Measurements from ENCODE around the gene ELOVL6. TPM values are rescaled to one million over a fixed set of nuclear protein-coding genes. Genes with fewer than 3 reads are reported as not detected.
"Not testable (repeated sequence)": the region's sequence is repeated elsewhere in the genome, so short reads cannot be mapped to it uniquely, and the experiment has no call there.

The ELOVL6 gene
- total and polyA plus RNA-seq, 9 donors: 0.36 to 10.4 (median 3.6) TPM

GRCh38 chr4:110160618-110161017 is 37.8 kb downstream of the ELOVL6 start:
- Histone ChIP-seq H3K27ac (no peak overlapping the region), H3K4me1 (ENCODE audit: insufficient read depth) (no peaks in the 10 kb centered on the region), H3K9me3 (no peaks in the 10 kb centered on the region), H3K27me3 (no peaks in the 10 kb centered on the region), H3K36me3 (no peaks in the 10 kb centered on the region), H3K4me3 (no peak overlapping the region)
- TF ChIP-seq, protein P1, sequence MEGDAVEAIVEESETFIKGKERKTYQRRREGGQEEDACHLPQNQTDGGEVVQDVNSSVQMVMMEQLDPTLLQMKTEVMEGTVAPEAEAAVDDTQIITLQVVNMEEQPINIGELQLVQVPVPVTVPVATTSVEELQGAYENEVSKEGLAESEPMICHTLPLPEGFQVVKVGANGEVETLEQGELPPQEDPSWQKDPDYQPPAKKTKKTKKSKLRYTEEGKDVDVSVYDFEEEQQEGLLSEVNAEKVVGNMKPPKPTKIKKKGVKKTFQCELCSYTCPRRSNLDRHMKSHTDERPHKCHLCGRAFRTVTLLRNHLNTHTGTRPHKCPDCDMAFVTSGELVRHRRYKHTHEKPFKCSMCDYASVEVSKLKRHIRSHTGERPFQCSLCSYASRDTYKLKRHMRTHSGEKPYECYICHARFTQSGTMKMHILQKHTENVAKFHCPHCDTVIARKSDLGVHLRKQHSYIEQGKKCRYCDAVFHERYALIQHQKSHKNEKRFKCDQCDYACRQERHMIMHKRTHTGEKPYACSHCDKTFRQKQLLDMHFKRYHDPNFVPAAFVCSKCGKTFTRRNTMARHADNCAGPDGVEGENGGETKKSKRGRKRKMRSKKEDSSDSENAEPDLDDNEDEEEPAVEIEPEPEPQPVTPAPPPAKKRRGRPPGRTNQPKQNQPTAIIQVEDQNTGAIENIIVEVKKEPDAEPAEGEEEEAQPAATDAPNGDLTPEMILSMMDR (IDR thresholded peaks at IDR 0.05): no peak
- TF ChIP-seq EP300 (IDR thresholded peaks at IDR 0.05): no peak
- TF ChIP-seq POLR2A (IDR thresholded peaks at IDR 0.05): no peak
- no peak for DNase-seq
- intact Hi-C loops (cut with DNase I): no loop called here

- TF ChIP-seq EP300 (IDR thresholded peaks at IDR 0.05): no peak
- TF ChIP-seq, protein P1 (IDR thresholded peaks at IDR 0.05): no peak
- TF ChIP-seq POLR2A (IDR thresholded peaks at IDR 0.05): no peak
- H3K36me3 ChIP-seq: no peaks in the 10 kb centered on the region
- no peak for DNase-seq
- no peaks in the 10 kb centered on the region for H3K27me3 ChIP-seq
- H3K27ac ChIP-seq: no peak overlapping the region
- H3K9me3 ChIP-seq: no peaks in the 10 kb centered on the region
- intact Hi-C loops (cut with DNase I): no loop called here
- H3K4me3 ChIP-seq: no peak overlapping the region
- H3K4me1 ChIP-seq (ENCODE audit: insufficient read depth): no peaks in the 10 kb centered on the region
- 77 to 89% (median 89%) methylated on average over 4 of the region's 4 CpGs for WGBS, 3 donors
These were observed 38.9 kb downstream of the ELOVL6 start for GRCh38 chr4:110159541-110159940.

GRCh38 chr4:110157580-110157979 is 40.8 kb downstream of the ELOVL6 start:
- no peak for DNase-seq
- TF ChIP-seq POLR2A (IDR thresholded peaks at IDR 0.05) (no peak), EP300 (IDR thresholded peaks at IDR 0.05) (no peak)
- TF ChIP-seq, protein P1 (IDR thresholded peaks at IDR 0.05): no peak
- intact Hi-C loops (cut with DNase I): no loop called here
- H3K36me3 ChIP-seq: no peaks in the 10 kb centered on the region
- no peaks in the 10 kb centered on the region for H3K27me3 ChIP-seq
- H3K4me3 ChIP-seq: no peak overlapping the region
- no peak overlapping the region for H3K27ac ChIP-seq
- WGBS, 3 donors: 97 to 100% (median 99%) methylated on average over 3 of the region's 3 CpGs
- H3K4me1 ChIP-seq (ENCODE audit: insufficient read depth): no peaks in the 10 kb centered on the region
- no peaks in the 10 kb centered on the region for H3K9me3 ChIP-seq

DNA sequence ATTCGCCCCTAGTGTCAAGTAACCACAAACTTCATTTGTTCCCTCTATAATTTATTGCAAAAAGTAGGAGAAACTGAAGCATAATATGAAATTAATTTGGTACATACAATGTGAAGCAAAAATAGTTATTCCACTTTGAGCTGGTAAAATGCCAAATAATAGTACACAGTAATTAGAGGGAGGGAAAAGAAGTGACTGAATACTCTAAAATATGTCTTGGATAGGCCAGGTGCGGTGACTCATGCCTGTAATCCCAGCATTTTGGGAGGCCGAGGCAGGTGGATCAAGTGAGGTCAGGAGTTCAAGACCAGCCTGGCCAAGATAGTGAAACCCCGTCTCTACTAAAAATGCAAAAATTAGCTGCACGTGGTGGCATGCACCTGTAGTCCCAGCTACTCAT is 41.2 kb downstream of the ELOVL6 start:
- H3K4me1 ChIP-seq (ENCODE audit: insufficient read depth); intact Hi-C loops (cut with DNase I); DNase-seq; H3K9me3 ChIP-seq; H3K27ac ChIP-seq; H3K27me3 ChIP-seq; H3K36me3 ChIP-seq; H3K4me3 ChIP-seq: not testable (repeated sequence)
- 56 to 87% (median 70%) methylated on average over 5 of the region's 5 CpGs for WGBS, 3 donors

- Histone ChIP-seq H3K4me3 (no peak overlapping the region), H3K9me3 (no peaks in the 10 kb centered on the region), H3K4me1 (ENCODE audit: insufficient read depth) (no peaks in the 10 kb centered on the region), H3K27me3 (no peaks in the 10 kb centered on the region), H3K36me3 (no peaks in the 10 kb centered on the region), H3K27ac (no peak overlapping the region)
- DNase-seq: no peak
- 89 to 90% (median 89%) methylated on average over 6 of the region's 6 CpGs for WGBS, 3 donors
- intact Hi-C loops (cut with DNase I): no loop called here
- TF ChIP-seq, protein P1 (IDR thresholded peaks at IDR 0.05): no peak
- TF ChIP-seq EP300 (IDR thresholded peaks at IDR 0.05) (no peak), POLR2A (IDR thresholded peaks at IDR 0.05) (no peak)
These were observed 42.0 kb downstream of the ELOVL6 start for GRCh38 chr4:110156442-110156841.
